ENCODE results near the gene EIF3C.
"Not testable (repeated sequence)": the region's sequence is repeated elsewhere in the genome, so short reads cannot be mapped to it uniquely, and the experiment has no call there.

EIF3C gene

DNA sequence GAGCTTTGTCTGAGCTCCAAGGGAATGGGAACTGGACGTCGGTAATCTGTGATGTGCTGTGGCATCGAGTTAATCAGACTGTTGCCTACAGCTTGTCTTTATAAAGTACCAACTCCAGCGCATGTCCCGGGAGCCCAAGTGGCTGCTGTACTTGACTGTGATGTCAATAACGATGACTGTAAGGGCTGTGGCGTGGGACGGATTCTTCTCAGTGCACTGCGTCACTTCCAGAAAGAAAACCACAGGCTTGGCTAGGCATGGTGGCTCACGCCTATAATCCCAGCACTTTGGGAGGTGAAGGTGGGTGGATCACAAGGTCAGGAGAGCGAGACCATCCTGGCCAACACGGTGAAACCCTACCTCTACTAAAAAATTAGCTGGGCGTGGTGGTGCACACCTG lies 21.8 kb upstream of the EIF3C start:
- H3K23ac ChIP-seq (ENCODE audit: low read length); H2BK5ac ChIP-seq (ENCODE audit: low read length); H3K4me3 ChIP-seq (ENCODE audit: low read length); H2BK15ac ChIP-seq (replicated peaks; ENCODE audit: low read depth); H3K79me2 ChIP-seq (ENCODE audit: control insufficient read depth, insufficient read depth, low read length); H3K4me2 ChIP-seq (ENCODE audit: low read length); H3K27me3 ChIP-seq (ENCODE audit: insufficient read depth, low read length, poor library complexity); H2AK5ac ChIP-seq (ENCODE audit: low read length); H3K4ac ChIP-seq (ENCODE audit: low read depth, low read length); H3K56ac ChIP-seq (ENCODE audit: low read length); H3K36me3 ChIP-seq (ENCODE audit: control insufficient read depth, insufficient read depth, low read length); H3K4me1 ChIP-seq (ENCODE audit: control insufficient read depth, low read depth, low read length); H4K8ac ChIP-seq (ENCODE audit: low read depth, low read length); H3K27ac ChIP-seq (ENCODE audit: low read depth, low read length); DNase-seq; H2BK120ac ChIP-seq (ENCODE audit: low read depth, low read length); H4K5ac ChIP-seq (ENCODE audit: low read length); H3K9ac ChIP-seq (ENCODE audit: low read length); H3K18ac ChIP-seq (ENCODE audit: low read length); H3K79me1 ChIP-seq (ENCODE audit: low read length): not testable (repeated sequence)
- WGBS (ENCODE audit: extremely low coverage, insufficient coverage, low lambda C conversion rate): no CpG with 5 or more reads among the region's 13 CpGs

DNA sequence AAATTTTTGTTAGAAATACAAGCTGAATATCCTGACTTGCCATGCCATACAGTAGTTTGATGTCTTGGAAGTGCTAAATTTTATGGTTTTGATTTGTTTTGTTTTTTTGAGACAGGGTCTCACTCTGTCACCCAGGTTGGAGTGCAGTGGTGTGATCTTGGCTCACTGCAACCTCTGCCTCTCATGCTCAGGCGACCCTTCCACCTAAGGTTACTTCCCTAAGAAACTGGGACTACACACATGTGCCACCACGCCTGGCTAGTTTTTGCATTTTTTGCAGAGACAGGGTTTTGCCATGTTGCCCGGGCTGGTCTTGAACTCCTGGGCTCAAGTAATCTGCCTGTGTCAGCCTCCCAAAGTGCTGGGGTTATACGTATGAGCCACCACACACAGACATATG lies 19.5 kb upstream of the EIF3C start:
- not testable (repeated sequence) for H3K9ac ChIP-seq (ENCODE audit: low read length); H2BK5ac ChIP-seq (ENCODE audit: low read length); H2AK5ac ChIP-seq (ENCODE audit: low read length); H3K79me2 ChIP-seq (ENCODE audit: control insufficient read depth, insufficient read depth, low read length); H2BK120ac ChIP-seq (ENCODE audit: low read depth, low read length); DNase-seq; H3K4me1 ChIP-seq (ENCODE audit: control insufficient read depth, low read depth, low read length); H3K79me1 ChIP-seq (ENCODE audit: low read length); H3K4ac ChIP-seq (ENCODE audit: low read depth, low read length); H3K23ac ChIP-seq (ENCODE audit: low read length); H3K18ac ChIP-seq (ENCODE audit: low read length); H3K27ac ChIP-seq (ENCODE audit: low read depth, low read length); H3K4me3 ChIP-seq (ENCODE audit: low read length); H4K5ac ChIP-seq (ENCODE audit: low read length); H3K36me3 ChIP-seq (ENCODE audit: control insufficient read depth, insufficient read depth, low read length); H3K4me2 ChIP-seq (ENCODE audit: low read length); H3K56ac ChIP-seq (ENCODE audit: low read length); H3K27me3 ChIP-seq (ENCODE audit: insufficient read depth, low read length, poor library complexity); H2BK15ac ChIP-seq (replicated peaks; ENCODE audit: low read depth); H4K8ac ChIP-seq (ENCODE audit: low read depth, low read length)
- no CpG with 5 or more reads among the region's 4 CpGs for WGBS (ENCODE audit: extremely low coverage, insufficient coverage, low lambda C conversion rate)

DNA sequence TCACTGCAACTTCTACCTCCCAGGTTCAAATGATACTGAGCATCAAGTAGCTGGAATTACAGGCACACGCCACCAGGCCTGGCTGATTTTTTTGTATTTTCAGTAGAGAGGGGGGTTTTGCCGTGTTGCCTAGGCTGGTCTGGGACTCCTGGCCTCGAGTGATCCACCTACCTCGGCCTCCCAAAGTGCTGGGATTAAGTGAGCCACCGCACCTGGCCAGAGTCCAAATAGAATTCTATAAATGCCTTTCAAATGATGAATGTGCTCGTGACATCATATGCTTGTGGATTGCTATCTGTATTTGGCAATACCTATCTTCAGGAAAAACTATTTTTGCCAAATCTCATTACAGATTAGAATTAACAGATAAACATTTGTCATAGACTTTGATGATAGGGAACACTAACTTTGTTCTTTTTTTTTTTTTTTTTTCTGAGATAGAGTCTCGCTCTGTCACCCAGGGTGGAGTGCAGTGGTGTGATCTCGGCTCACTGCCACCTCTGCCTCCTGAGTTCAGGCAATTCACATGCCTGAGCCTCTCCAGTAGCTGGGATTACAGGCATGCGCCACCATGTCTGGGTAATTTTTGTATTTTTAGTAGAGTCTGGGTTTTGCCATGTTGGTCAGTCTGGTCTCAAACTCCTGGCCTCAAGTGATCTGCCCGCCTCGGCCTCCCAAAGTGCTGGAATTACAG lies 17.9 kb upstream of the EIF3C start:
- not testable (repeated sequence) for H2AK5ac ChIP-seq (ENCODE audit: low read length); H3K4ac ChIP-seq (ENCODE audit: low read depth, low read length); H2BK5ac ChIP-seq (ENCODE audit: low read length); H4K5ac ChIP-seq (ENCODE audit: low read length); H3K56ac ChIP-seq (ENCODE audit: low read length); H3K9ac ChIP-seq (ENCODE audit: low read length); H3K79me1 ChIP-seq (ENCODE audit: low read length); H3K23ac ChIP-seq (ENCODE audit: low read length); H3K27ac ChIP-seq (ENCODE audit: low read depth, low read length); H4K8ac ChIP-seq (ENCODE audit: low read depth, low read length); H3K18ac ChIP-seq (ENCODE audit: low read length); H3K4me1 ChIP-seq (ENCODE audit: control insufficient read depth, low read depth, low read length); H3K4me3 ChIP-seq (ENCODE audit: low read length); H2BK15ac ChIP-seq (replicated peaks; ENCODE audit: low read depth); H3K4me2 ChIP-seq (ENCODE audit: low read length); H3K36me3 ChIP-seq (ENCODE audit: control insufficient read depth, insufficient read depth, low read length); H2BK120ac ChIP-seq (ENCODE audit: low read depth, low read length); H3K79me2 ChIP-seq (ENCODE audit: control insufficient read depth, insufficient read depth, low read length); DNase-seq; H3K27me3 ChIP-seq (ENCODE audit: insufficient read depth, low read length, poor library complexity)
- no CpG with 5 or more reads among the region's 11 CpGs for WGBS (ENCODE audit: extremely low coverage, insufficient coverage, low lambda C conversion rate)

DNA sequence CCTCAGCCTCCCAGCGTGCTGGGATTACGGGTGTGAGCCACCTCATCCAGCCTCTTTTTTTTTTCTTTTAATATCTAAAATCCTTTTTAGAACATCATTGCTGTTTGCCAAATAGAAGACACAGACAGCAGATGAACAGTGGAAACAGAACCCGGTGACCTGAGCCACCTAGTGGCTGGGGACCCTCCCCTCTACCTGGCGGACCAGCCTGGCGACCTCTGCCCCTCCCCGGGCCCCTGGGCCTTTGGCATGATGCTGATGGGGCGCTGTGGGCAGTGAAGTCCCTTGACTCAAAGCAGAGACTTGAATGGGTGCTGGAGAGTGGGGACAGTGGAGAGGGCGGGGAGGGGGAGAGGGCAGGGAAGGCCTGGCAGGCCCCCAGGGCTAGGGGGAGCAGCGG lies 11.5 kb upstream of the EIF3C start:
- not testable (repeated sequence) for H3K27ac ChIP-seq (ENCODE audit: low read depth, low read length); H3K56ac ChIP-seq (ENCODE audit: low read length); H3K36me3 ChIP-seq (ENCODE audit: control insufficient read depth, insufficient read depth, low read length); H2BK5ac ChIP-seq (ENCODE audit: low read length); H3K79me2 ChIP-seq (ENCODE audit: control insufficient read depth, insufficient read depth, low read length); H3K23ac ChIP-seq (ENCODE audit: low read length); H3K27me3 ChIP-seq (ENCODE audit: insufficient read depth, low read length, poor library complexity); H4K5ac ChIP-seq (ENCODE audit: low read length); H2BK15ac ChIP-seq (replicated peaks; ENCODE audit: low read depth); H3K4ac ChIP-seq (ENCODE audit: low read depth, low read length); H3K9ac ChIP-seq (ENCODE audit: low read length); H4K8ac ChIP-seq (ENCODE audit: low read depth, low read length); H3K4me3 ChIP-seq (ENCODE audit: low read length); H3K4me2 ChIP-seq (ENCODE audit: low read length); H2BK120ac ChIP-seq (ENCODE audit: low read depth, low read length); H3K79me1 ChIP-seq (ENCODE audit: low read length); H3K4me1 ChIP-seq (ENCODE audit: control insufficient read depth, low read depth, low read length); DNase-seq; H3K18ac ChIP-seq (ENCODE audit: low read length); H2AK5ac ChIP-seq (ENCODE audit: low read length)
- no CpG with 5 or more reads among the region's 9 CpGs for WGBS (ENCODE audit: extremely low coverage, insufficient coverage, low lambda C conversion rate)

DNA sequence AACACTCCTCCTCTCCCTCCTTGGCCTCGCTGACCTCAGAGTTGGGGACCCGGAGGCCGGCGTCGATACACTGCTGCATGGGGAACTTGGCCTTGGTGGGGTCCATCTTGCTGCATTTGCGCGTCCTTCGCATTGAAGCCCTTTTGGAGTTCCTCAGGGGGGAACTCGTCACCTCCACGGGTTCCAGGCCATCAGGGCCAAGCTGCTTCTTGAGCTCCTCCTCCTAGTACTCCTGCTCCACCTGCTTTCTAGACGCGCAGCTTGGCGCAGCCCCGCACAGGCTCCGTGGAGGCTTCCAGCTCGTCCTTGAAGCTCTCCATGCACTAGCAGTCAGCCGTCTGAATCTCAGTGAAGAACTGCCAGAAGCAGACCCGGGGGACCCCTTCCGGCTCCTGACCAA lies 10.9 kb upstream of the EIF3C start:
- H3K4me3 ChIP-seq (ENCODE audit: low read length); H3K56ac ChIP-seq (ENCODE audit: low read length); H3K18ac ChIP-seq (ENCODE audit: low read length); H3K79me2 ChIP-seq (ENCODE audit: control insufficient read depth, insufficient read depth, low read length); H3K4me1 ChIP-seq (ENCODE audit: control insufficient read depth, low read depth, low read length); H3K27me3 ChIP-seq (ENCODE audit: insufficient read depth, low read length, poor library complexity); H2BK5ac ChIP-seq (ENCODE audit: low read length); H2BK120ac ChIP-seq (ENCODE audit: low read depth, low read length); H3K4me2 ChIP-seq (ENCODE audit: low read length); H3K23ac ChIP-seq (ENCODE audit: low read length); H3K9ac ChIP-seq (ENCODE audit: low read length); H4K5ac ChIP-seq (ENCODE audit: low read length); H2AK5ac ChIP-seq (ENCODE audit: low read length); H3K27ac ChIP-seq (ENCODE audit: low read depth, low read length); H4K8ac ChIP-seq (ENCODE audit: low read depth, low read length); H3K4ac ChIP-seq (ENCODE audit: low read depth, low read length); H3K36me3 ChIP-seq (ENCODE audit: control insufficient read depth, insufficient read depth, low read length); H3K79me1 ChIP-seq (ENCODE audit: low read length); H2BK15ac ChIP-seq (replicated peaks; ENCODE audit: low read depth); DNase-seq: not testable (repeated sequence)
- no CpG with 5 or more reads among the region's 19 CpGs for WGBS (ENCODE audit: extremely low coverage, insufficient coverage, low lambda C conversion rate)

DNA sequence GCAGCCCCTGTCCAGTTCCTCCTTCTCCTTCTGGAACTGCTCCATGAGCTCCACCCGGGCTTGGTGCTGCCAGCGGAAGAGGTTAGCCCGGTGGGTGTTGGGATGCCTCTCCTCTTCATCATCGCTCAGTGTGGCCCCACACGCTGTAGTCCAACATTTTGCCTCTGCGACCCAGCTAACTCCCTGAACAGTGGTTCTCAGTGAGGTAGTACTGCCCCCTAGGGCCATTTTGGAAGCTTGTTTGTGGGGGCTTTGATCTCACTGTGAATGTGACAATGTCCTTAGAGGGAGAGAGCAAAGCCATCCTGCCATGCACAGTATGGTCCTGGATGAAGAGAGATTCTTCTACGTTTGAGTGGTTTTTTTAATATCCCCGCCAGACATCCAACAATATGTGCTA lies 9.9 kb upstream of the EIF3C start:
- H3K23ac ChIP-seq (ENCODE audit: low read length); H2BK15ac ChIP-seq (replicated peaks; ENCODE audit: low read depth); H3K79me1 ChIP-seq (ENCODE audit: low read length); H3K4me3 ChIP-seq (ENCODE audit: low read length); H2BK5ac ChIP-seq (ENCODE audit: low read length); H4K8ac ChIP-seq (ENCODE audit: low read depth, low read length); H3K27me3 ChIP-seq (ENCODE audit: insufficient read depth, low read length, poor library complexity); H3K27ac ChIP-seq (ENCODE audit: low read depth, low read length); H2AK5ac ChIP-seq (ENCODE audit: low read length); H3K18ac ChIP-seq (ENCODE audit: low read length); H3K4me2 ChIP-seq (ENCODE audit: low read length); H3K9ac ChIP-seq (ENCODE audit: low read length); H3K4me1 ChIP-seq (ENCODE audit: control insufficient read depth, low read depth, low read length); H2BK120ac ChIP-seq (ENCODE audit: low read depth, low read length); H4K5ac ChIP-seq (ENCODE audit: low read length); H3K4ac ChIP-seq (ENCODE audit: low read depth, low read length); H3K79me2 ChIP-seq (ENCODE audit: control insufficient read depth, insufficient read depth, low read length); DNase-seq; H3K36me3 ChIP-seq (ENCODE audit: control insufficient read depth, insufficient read depth, low read length); H3K56ac ChIP-seq (ENCODE audit: low read length): not testable (repeated sequence)
- no CpG with 5 or more reads among the region's 8 CpGs for WGBS (ENCODE audit: extremely low coverage, insufficient coverage, low lambda C conversion rate)

Measured in mesendoderm (in vitro differentiated cells).